Smooth muscle cell of the umbilical artery (primary cell): ENCODE measurements around the gene ARMC12. TPM values are rescaled to one million over a fixed set of nuclear protein-coding genes. Genes with fewer than 3 reads are reported as not detected.

ENCODE experiments used
- total RNA-seq: library from RNA; depleted of rRNA; stranded (reverse); fragments of >200 nt; gene quantifications from 2 replicates; pipeline ENCODE4 v1.2.3, GENCODE V29; 2014

The ARMC12 gene, protein sequence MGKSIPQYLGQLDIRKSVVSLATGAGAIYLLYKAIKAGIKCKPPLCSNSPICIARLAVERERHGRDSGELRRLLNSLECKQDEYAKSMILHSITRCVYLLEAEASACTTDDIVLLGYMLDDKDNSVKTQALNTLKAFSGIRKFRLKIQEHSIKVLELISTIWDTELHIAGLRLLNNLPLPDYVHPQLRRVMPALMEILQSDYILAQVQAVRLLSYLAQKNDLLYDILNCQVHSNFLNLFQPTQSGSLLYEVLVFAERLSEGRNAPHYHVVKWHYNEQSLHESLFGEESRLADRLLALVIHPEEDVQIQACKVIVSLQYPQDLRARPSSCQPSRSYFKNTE
- 0.30 and 0.42 TPM in 2 replicates for total RNA-seq

DNA sequence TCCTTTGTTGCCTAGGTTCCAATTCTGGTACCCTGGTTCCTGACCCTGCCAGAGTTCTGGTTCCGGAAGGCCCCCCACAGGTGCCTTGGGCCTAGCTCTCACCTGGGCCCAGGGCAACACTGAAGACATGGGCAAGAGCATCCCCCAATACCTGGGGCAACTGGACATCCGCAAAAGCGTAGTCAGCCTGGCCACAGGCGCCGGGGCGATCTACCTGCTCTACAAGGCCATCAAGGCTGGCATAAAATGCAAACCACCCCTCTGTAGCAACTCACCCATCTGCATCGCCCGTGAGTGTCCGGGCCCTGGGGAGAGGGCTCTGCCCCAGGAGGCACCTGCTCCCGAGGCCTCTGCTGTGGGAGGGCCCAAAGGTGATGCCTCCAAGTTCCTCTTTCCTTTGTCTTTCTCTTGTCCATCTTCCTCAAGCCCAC is at the start of gene ARMC12:
Gene ARMC12, plus strand, starts transcription at position 51 of the 431 bp plus-strand sequence. Its CDS starts 77 bp downstream, at position 128.

GRCh38 chr6:35688605-35689322 is 48.1 kb upstream of the ARMC12 start, which contains the start of gene FKBP5:
FKBP5 (minus strand) TSS chr6:35688915; CDS start chr6:35642824, 46,091 bp downstream.

GRCh38 chr6:35776364-35777215 is 39.8 kb downstream of the ARMC12 start, which contains the start of gene CLPSL2:
CLPSL2 (plus strand) TSS chr6:35776598; CDS start chr6:35776619, 21 bp downstream.

DNA sequence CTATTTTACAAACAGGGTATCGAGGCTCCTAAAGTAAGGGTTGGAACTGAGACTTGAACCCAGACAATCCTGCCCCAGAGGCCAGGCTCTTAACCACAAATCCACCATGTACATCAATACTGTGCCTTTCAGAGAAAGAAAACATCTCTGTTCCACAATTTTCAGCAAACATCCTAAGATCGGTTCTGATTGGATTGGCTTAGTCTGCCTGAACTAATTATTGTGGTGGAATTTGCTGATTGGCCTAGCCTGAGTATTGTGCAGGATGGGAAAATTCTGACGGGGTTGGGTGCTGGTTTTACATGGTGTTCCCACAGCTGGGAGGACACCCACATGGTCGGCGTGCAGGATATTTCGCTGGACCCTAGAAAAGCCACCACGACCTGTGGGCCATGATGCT is 43.9 kb downstream of the ARMC12 start, which contains the start of gene CLPSL1:
Gene CLPSL1, plus strand, starts transcription at position 301 of the 400 bp plus-strand sequence. Its CDS starts 92 bp downstream, at position 393.

Other genes starting within 250 kb of the ARMC12 start
- gene TEAD3, start 240.0 kb upstream of the ARMC12 start, total RNA-seq, result 8.9 and 14.1 TPM in 2 replicates
- not detected in 2 replicates for gene TULP1, start 224.1 kb upstream of the ARMC12 start, total RNA-seq
- 1.8 and 8.9 TPM in 2 replicates for gene FKBP5, start 48.1 kb upstream of the ARMC12 start, total RNA-seq
- gene CLPSL2, start 39.6 kb downstream of the ARMC12 start, total RNA-seq, result not detected in 2 replicates
- gene CLPSL1, start 44.0 kb downstream of the ARMC12 start, total RNA-seq, result not detected in 2 replicates
- gene CLPS, start 60.3 kb downstream of the ARMC12 start, total RNA-seq, result not detected in 2 replicates
- not detected in 2 replicates for gene LHFPL5, start 68.3 kb downstream of the ARMC12 start, total RNA-seq
- 59.1 and 107 TPM in 2 replicates for gene SRPK1, start 184.1 kb downstream of the ARMC12 start, total RNA-seq